ENCODE results near the gene IFFO2.

DNA sequence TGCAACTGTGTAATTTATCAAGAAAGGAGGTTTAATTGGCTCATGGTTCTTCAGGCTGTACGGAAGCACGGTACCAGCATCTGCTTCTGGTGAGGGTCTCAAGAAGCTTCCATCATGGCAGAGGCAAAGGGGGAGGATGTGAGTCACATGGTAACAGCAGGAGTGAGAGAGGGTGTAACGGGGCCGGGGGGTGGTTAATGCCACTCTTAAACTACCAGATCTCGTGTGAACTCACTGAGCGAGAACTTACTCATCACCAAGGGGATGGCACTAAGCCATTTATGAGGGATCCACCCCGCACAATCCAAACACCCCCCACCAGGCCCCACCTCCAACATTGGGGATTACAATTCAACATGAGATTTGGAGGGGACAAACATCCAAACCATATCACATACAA is 21.0 kb upstream of the IFFO2 start:
- TF ChIP-seq CTCF (conservative IDR thresholded peaks at IDR 0.05), result no peak
- no peak for TF ChIP-seq EZH2 (IDR thresholded peaks at IDR 0.05; ENCODE audit: low read depth)

All from PC-9 (cell line).